GM21515 (cell line): Measurements from ENCODE around the gene NGEF.

Experiments used
- ATAC-seq: cut with Tn5 transposase; IDR thresholded peaks from one replicate; pipeline ENCODE4 v1.9.1; 2021; ENCODE audit not compliant: unreplicated experiment

The NGEF gene

GRCh38 chr2:232846055-232846454 lies 167.0 kb downstream of the NGEF start:
- ATAC-seq = no peak

GRCh38 chr2:232843834-232844233 lies 169.2 kb downstream of the NGEF start:
- no peak for ATAC-seq

- ATAC-seq = no peak
These were observed 170.4 kb downstream of the NGEF start for GRCh38 chr2:232842689-232843088.

- no peak for ATAC-seq
These were observed 173.5 kb downstream of the NGEF start for GRCh38 chr2:232839411-232840079.

GRCh38 chr2:232838406-232838874 lies 174.6 kb downstream of the NGEF start:
- ATAC-seq = peak; percentile 59

- ATAC-seq = no peak
These were observed 176.1 kb downstream of the NGEF start for GRCh38 chr2:232836934-232837333.

- ATAC-seq = no peak
These were observed 177.3 kb downstream of the NGEF start for GRCh38 chr2:232835687-232836208.

- no peak for ATAC-seq
These were observed 179.2 kb downstream of the NGEF start for GRCh38 chr2:232833830-232834229.

GRCh38 chr2:232831496-232831895 lies 181.6 kb downstream of the NGEF start:
- no peak for ATAC-seq

GRCh38 chr2:232829988-232830387 lies 183.1 kb downstream of the NGEF start:
- ATAC-seq = no peak
